Fibroblast of villous mesenchyme (primary cell): ENCODE measurements around the gene ISOC2. TPM values are rescaled to one million over a fixed set of nuclear protein-coding genes. Genes with fewer than 3 reads are reported as not detected.
"Not testable (repeated sequence)": the region's sequence is repeated elsewhere in the genome, so short reads cannot be mapped to it uniquely, and the experiment has no call there.

ENCODE experiments used
- DNase-seq: peaks from one replicate; pipeline ENCODE4 v3.0.0-alpha.2; 2010; ENCODE audit warnings: low read depth
- H3K4me3 ChIP-seq: 2 replicates; pipeline ENCODE4 v1.5.1; 2011; ENCODE audit warnings: low read depth, mild to moderate bottlenecking, low read length
- total RNA-seq: library from RNA; depleted of rRNA; stranded (reverse); fragments of >200 nt; gene quantifications from 2 replicates; pipeline ENCODE4 v1.2.3, GENCODE V29; 2012
- TF ChIP-seq, protein P1 (sequence below): IDR thresholded peaks from 2 replicates; pipeline ENCODE4 v1.5.1; 2012; ENCODE audit warnings: low read depth, mild to moderate bottlenecking, low read length; ENCODE audit not compliant: insufficient read depth

The ISOC2 gene
- total RNA-seq, 1 donor: 57.9 TPM

- TF ChIP-seq, protein P1, sequence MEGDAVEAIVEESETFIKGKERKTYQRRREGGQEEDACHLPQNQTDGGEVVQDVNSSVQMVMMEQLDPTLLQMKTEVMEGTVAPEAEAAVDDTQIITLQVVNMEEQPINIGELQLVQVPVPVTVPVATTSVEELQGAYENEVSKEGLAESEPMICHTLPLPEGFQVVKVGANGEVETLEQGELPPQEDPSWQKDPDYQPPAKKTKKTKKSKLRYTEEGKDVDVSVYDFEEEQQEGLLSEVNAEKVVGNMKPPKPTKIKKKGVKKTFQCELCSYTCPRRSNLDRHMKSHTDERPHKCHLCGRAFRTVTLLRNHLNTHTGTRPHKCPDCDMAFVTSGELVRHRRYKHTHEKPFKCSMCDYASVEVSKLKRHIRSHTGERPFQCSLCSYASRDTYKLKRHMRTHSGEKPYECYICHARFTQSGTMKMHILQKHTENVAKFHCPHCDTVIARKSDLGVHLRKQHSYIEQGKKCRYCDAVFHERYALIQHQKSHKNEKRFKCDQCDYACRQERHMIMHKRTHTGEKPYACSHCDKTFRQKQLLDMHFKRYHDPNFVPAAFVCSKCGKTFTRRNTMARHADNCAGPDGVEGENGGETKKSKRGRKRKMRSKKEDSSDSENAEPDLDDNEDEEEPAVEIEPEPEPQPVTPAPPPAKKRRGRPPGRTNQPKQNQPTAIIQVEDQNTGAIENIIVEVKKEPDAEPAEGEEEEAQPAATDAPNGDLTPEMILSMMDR: no peak
- H3K4me3 ChIP-seq: no peak overlapping the region
- DNase-seq: no peak
Observed at GRCh38 chr19:55426042-55426441, 35.4 kb downstream of the ISOC2 start.

GRCh38 chr19:55424518-55424917, 36.9 kb downstream of the ISOC2 start:
- H3K4me3 ChIP-seq: no peak overlapping the region
- no peak for DNase-seq
- TF ChIP-seq, protein P1: no peak

GRCh38 chr19:55423225-55424005, 38.0 kb downstream of the ISOC2 start:
- no peak for DNase-seq
- TF ChIP-seq, protein P1: no peak
- no peak overlapping the region for H3K4me3 ChIP-seq

DNA sequence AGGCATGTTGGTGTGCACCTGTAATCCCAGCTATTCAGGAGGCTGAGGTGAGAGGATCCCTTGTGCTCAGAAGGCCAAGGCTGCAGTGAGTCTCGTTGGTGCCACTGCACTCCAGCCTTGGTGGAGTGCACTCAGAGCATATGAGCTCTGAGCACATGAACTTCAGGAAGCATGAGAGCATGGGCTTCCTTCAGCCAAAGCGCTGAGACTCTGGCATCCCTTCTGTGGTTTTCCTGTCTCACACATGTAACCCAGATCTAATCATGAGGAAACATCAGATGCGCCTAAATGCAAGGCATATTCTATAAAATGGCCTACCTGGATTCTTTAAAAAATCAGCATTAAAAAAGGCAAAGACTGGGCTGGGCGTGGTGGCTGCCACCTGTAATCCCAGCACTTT, 40.2 kb downstream of the ISOC2 start:
- H3K4me3 ChIP-seq, DNase-seq: not testable (repeated sequence)

DNA sequence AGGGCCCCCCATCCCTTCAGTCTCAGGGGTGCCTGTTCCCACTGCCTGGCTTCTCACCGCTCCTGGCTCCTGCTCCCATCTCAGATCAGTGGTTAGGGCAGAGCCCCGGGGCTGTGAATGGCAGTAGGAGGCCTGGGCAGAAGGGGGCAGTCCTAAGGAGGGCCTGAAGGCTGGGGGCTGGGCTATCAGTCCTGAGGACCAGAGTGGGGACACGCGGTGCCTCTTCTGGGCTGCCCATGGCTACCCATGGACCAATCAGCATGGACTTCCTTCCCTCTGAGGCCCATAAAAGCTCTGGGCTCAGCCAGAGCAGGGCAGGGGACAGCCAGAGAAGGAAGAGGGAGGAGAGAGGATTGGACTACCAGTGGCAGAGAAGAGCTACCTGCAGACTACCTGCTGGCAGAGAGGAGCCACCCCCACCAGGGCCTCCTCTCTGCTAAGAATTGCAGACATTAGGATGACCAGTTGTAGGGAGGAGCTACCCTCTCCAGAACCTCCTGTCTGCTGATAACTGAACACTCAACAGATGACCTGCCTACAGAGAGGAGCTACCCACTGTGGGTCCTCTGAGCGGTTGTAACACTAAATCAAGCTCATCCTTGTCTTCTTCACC, 41.7 kb downstream of the ISOC2 start:
- no peak overlapping the region for H3K4me3 ChIP-seq
- DNase-seq: no peak
- TF ChIP-seq, protein P1: no peak

DNA sequence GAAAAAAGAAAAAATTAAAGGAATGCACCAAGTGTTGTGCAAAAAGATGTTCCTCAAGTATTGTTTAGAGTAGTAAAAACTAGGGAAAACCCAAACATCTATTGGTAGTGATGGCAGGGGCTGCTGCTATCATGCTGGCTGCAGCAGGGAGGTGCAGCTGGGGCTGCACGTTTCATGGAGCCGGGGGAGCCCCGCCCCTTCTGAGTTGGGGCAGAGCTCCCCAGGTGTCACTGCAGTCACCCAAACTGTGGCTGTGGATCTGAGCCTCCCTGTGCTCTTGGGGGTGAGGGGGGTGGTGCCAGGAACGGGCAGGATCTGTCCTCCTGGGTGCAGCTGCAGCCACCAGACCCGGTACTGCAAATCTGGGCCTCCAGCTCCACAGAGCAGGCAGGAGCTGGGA, 42.3 kb downstream of the ISOC2 start:
- TF ChIP-seq, protein P1: no peak

DNA sequence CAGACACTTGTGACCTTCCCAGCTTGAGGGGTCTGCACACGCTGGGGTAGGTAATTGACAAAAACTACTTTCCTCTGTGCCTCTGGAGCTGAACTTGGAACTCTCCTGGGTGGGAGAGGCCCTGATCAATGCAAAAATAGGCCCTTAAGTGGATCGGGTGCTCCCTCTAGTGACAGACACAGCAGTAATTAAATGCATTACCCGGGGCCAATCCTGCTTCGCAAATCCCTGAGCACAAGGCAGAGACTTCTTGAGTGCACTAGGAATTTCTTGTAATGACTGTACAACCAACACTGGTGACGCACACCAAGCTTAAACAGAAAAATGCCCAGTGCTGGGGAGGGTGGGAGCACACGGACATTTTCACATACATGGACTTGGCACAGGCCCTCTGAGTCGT, 43.3 kb downstream of the ISOC2 start:
- no peak overlapping the region for H3K4me3 ChIP-seq
- DNase-seq: peak; percentile 85
- TF ChIP-seq, protein P1: peak; percentile 78

More for the DNA sequence above, 42.3 kb downstream of the ISOC2 start:
- no peak overlapping the region for H3K4me3 ChIP-seq
- DNase-seq: no peak
